Effector CD4-positive, alpha-beta T cell (primary cell): Measurements from ENCODE around the gene MSLN.

Experiments
- DNase-seq: peaks from one replicate; pipeline ENCODE4 v3.0.0-alpha.2; 2020

MSLN gene

DNA sequence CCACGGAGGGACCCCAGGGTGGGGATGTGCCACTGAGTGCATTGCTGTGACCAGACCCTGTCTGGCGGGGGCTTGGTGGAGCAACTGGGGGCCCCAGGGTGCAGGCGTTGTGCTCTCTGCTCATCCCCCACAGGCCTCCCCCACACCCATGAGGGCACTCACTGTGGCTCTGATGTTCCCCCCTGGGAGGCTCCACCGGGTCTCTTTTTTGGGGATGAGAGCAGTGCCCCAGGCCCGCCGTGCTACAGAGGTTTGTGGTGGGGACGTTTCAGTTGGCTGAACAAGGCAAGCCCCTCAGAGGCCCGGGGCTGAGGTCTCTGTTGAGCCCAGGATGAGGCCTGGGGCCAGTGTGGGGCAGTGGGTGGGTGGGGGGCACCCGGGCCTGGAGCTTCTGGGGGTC is 36.8 kb upstream of the MSLN start:
- no peak for DNase-seq

DNA sequence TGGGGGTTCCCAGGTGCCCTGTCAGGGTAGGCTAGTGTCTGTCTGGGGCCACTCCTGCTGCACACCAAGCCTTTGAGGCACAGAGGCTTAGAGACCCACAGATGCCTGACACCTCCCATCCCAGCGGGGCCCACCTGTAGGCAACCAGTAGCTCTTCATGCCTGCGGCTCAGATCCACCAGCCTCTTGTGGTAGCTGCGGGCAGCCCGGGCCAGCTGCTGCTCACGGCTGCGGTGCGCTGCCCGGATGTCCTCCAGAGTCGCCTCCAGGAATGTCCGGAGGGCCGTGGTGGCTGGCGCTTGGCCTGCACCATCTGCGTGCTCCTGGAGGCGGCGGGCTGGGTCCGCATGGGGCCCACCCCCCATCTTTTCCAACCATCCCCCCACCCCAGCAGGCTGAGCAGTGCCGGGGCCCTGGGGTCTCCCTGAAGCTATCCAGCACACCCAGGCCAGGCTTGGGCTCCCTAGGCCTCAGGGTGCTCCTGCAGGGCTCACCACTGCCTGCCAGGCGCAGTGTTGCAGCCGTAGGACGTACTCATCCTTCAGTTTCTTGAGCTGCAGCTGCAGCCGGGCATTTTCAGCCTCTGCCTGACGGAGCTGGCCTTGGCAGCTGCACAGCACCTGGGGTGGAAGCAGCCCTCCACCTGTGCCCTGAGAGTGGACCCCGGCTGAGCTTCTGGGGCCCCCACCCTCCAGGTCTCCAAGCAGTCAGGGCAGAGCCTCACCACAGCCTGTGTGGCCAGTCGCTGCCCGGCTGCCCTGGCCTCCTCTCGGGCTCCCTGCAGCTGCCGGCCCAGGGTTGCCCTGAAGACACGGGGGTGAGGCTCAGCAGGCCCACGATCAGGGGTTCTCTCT is 36.1 kb upstream of the MSLN start:
- DNase-seq: no peak

DNA sequence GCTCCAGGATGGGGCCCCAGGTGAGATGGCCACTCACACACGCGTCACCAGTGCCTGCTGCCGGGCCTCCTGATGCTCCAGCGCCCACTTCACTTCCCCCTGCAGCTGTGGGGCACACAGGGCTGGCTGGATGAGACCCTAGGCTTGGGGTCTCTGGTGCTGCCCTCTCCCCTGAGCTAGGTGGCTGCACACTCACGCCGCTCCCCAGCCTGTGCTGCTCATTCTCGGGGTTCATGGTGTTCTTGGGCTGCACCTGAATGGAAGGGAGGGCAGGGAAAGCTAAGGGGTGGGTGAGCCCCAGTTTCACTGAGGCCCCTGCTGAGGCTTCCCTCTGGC is 35.5 kb upstream of the MSLN start:
- no peak for DNase-seq

DNA sequence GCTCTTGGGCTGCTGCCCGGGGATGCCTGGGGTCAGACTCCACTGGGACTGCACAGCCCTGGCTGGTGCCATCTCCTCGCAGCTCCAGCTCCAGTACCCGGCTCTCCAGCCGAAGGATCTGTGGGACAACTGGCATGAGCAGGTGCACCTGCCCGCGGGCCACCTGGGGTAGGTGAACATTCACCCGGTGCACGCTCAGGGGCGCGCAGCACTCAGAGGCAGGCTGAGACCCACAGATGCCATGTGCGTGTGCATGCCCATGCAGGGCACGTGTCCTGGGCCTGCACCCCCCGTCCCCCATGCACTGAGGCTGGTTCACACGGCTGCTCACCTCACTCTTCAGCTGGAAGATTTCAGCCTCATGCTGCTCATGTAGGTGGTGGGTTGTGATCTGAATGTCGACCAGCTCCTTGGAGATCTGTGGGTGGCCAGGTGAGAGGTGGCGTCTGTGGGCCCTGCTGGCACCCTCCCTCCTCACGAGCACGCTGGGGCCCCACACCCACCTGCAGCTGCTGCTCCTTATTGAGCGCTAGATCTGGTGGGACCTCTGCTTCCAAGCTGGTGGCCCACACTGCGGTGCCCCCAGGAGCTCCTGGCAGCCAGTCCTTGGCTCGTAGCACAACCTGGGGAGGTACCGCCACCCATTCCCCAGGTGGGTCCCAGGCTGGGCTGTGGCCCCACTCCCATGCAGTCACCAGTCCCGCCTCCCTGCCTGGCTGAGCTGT is 34.9 kb upstream of the MSLN start:
- no peak for DNase-seq

DNA sequence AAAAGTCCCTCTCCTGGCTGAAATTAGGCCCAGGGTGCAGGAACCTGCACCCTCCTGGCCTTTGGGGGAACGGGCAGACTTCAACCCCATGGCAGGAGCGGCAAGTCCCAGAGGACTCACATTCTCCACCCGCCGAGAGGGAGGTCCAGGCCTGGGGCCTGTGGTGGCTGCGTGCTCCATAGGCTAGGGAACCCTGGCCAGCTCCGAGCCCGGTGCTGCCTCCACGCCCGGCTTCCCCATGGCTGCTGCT is 34.4 kb upstream of the MSLN start:
- DNase-seq: no peak

DNA sequence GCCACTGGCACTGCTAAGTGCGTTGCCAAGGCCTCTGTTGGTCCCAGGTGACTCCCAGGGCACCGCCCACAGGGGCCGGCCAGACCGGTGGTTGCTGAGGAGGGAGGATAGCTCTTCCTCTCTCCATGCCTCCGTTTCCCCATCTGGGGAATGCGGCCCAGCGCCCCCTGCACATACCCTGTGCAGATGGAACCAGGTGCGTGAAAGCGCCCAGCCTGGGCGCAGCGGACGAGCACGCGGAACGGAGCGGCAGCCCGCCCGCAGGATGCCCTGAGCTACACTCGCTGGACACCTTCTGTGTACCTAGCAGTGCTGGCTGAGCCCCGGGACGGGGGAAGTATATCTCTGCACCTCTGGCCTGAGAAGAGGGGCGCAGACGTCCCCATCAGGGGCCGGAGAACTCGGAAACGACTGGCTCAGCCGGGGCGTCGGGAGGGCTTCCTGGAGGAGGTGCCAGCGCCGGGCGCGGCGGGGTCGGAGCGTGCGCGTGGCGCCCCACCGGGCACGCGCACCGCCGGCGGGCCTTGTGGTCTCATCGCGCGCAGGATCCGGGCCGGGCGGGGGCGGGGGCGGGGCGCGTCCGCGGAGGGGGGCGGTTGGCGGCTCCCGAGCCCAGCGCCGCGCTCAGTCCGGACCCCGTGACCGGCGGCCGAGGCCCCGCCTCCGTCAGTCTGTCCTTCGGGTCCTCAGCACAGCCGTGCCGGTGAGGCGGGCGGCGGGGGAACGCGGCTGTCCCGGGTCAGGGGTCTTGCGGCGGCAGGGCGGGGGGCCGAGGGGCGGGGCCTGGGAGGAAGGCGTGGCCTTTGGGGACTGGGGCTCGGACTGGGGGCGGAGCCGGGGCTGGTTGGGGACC is 33.9 kb upstream of the MSLN start, which contains the start of the genes CCDC78 and HAGHL:
Gene CCDC78, minus strand, starts transcription at position 6 of the 853 bp plus-strand sequence. CDS start 76 bp downstream, outside the sequence.
Gene HAGHL, plus strand, starts transcription at position 669 of the 853 bp plus-strand sequence. CDS start 404 bp downstream, outside the sequence.
- peak; percentile 34 for DNase-seq

DNA sequence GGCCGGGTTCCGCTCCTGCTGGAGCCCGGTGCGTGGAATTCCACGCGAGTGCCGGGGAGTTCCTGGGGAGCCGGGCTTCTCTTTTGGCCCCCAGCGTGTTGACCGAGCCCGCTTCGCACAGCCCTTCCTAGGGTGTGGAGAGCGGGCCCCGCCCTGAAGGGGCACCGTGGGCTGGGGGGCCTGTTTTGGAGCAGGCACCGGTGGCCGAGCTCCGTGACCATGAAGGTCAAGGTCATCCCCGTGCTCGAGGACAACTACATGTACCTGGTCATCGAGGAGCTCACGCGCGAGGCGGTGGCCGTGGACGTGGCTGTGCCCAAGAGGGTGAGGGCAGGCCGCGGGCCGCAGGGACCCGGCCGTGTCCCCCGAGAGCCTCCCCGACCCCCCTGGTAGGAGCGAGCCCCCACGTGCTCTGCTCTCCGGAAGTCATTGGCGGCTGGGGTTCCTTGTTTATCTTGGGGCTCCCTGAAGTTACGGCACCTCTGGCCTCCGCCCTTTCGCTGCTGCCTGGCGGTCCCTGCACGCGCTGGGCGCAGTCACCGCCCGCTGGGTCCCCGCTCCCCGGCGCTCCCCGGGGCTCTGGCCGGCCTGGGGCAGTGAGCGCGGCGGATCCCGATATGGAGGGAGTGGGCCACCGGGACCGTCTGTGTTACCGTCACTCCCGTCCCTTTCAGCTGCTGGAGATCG is 33.1 kb upstream of the MSLN start:
- DNase-seq: no peak

DNA sequence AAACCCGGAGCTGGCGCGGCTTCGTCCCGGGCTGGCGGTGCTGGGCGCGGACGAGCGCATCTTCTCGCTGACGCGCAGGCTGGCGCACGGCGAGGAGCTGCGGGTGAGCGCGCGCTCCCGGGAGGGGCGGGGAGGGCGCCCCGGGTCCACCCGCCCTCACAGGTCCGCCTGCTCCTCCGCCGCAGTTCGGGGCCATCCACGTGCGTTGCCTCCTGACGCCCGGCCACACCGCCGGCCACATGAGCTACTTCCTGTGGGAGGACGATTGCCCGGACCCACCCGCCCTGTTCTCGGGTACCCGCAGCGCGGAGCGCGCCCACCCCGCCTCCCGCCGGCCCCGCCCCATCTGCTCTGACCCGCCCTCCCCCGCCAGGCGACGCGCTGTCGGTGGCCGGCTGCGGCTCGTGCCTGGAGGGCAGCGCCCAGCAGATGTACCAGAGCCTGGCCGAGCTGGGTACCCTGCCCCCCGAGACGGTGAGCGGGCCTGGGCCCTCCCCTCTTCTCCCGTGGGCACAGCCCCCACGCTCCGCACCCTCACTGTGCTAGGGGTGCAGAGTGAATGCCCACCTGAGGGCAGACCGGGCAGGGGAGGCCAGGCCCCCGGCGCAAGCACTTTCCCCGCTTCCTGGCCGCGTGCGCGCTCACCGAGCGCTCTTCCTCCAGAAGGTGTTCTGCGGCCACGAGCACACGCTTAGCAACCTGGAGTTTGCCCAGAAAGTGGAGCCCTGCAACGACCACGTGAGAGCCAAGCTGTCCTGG is 32.2 kb upstream of the MSLN start:
- peak; percentile 50 for DNase-seq

DNA sequence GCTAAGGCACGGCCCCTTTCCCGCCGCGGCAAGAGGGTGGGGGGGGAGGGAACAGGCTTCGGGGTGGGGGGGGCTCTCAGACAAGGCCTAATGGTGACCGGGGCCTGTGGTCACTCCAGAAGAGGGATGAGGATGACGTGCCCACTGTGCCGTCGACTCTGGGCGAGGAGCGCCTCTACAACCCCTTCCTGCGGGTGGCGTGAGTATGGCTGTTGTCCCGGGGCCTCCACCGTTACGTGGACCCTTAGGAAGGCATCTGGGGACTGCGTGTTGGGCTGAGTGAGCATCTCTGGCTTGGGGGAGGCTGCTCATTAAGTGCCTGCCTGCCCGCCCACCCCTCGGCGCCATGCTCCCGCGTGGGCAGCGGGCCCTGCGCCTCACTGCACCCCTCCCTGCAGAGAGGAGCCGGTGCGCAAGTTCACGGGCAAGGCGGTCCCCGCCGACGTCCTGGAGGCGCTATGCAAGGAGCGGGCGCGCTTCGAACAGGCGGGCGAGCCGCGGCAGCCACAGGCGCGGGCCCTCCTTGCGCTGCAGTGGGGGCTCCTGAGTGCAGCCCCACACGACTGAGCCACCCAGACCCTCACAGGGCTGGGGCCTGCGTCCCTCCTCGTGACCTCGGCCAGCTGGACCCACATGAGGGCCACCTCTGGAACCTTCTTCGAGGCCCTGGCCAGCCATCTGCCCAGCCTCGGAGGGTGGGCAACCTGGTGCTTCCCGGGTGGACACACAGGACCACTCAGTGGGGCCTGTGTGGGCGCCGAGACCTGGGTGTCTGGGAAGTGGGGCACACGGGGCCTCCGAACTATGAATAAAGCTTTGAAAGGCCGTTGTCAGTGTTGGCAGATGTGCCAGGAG is 31.4 kb upstream of the MSLN start:
- DNase-seq: no peak

DNA sequence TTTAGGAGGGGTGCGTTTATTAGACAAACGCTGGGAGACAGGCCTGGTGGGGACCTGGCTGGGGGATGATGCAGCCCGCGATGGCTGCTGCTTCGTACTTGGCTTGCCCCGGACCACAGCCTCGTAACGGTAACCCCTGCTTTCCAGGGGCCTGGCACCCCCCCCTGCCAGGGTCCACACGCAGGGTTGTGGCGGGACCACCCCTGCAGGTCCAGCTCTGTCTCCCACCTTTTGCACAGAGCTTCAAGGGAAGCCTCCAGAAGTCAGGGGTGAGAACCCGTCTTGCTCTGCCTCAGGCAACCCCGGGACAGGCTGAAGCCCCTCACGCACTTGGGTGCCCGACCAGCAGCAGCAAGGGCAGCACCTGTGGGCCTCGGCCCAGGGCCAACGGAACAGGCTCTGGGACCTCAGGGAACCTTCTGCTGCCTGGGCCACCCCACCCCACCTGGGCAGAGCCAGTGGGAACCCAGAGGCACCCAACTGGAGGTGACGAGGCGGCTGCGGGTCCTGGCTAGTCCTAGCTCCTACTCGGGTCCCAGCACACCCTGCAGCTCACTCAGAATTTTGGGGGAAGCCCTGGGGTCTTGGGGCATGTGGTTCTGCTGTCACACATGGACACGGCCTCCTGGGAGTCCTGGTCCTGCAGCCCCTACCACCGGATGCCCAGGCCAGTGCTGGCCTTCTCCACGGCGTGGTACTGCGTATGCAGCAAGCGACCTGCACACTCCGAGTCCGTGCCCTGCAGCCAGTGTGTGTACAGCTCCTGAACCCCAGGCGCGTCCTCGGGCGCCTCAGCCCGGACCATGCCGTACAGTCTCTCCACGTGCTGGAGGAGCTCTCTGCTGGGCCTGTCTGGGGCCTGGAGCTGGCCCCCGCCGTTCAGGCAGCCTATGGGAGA is 30.5 kb upstream of the MSLN start:
- no peak for DNase-seq

DNA sequence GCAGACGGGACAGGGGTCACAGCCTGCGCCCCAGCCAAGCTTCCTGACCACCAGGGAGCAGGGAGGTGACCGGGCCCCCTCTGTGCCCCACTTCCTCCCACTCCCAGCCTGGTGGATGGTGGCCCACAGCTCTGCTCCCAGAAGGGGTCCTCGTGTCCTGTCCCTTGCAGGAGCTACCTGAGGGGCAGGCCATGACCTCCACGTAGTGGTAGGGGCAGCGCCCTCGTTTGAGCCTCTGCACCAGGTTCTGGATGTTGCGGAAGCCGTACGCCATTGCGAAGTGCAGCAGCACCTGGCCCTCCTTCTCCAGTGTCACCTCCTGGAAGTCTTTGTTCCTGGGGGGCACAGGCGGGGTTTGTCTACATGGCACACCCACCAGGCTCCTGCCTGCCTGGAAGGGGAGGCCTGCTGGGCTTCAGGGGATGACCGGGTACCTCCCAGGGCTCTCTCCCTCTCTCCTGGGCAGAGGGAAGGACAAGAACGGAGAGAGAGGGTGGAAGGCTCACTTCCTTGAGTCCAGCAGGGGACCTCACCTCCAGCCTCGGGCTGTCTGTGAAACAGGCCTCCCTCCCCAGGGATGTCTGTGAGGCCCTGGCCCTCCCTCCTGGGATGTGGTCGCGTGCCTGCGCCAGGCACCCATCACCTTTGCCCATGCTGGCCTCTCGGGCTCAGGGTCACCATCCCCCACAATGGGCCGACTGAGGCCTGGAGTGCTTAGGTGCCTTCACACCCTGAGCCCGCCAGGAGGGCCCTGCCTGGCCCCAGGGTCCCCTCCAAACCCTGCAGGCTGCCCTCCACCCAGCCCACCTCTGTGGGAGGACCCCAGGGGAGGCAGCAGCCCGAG is 29.6 kb upstream of the MSLN start:
- no peak for DNase-seq

DNA sequence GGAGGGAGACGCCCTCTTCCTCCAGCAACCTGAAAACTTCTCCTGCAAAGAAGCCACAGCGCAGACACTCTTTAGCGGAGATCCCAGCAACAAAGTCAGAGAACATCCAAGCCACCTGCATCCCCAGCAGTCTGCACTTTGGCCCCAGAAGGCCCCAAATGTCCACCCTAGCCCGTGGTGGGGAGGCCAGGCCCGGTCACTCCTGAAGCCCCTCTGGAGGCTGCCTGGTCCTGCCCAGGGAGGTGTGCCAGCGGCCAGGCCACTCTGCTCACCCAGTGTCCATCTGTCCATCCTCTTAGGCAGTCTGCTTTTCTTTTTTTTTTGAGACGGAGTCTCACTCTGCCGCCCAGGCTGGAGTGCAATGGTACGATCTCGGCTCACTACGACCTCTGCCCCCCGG is 28.2 kb upstream of the MSLN start:
- DNase-seq: no peak

DNA sequence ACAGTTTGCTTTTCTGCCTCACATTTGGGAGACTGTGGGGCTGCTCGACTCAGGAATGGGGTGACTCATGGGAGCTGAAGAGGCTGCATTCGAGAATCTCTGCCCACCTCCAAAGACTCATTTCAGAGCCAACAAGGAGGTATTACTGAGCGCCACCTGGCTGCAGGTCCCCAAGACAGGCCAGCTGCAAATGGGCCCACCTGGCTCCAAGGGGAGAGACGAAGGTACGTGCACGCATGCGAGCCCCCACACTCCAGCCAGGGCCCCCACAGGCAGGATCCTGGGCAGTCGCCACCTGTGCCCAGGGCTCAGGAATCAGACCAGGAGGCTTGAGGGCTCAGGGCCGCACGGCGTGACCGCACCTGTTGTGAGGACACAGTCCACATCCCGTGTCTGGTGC is 27.6 kb upstream of the MSLN start:
- DNase-seq: no peak

DNA sequence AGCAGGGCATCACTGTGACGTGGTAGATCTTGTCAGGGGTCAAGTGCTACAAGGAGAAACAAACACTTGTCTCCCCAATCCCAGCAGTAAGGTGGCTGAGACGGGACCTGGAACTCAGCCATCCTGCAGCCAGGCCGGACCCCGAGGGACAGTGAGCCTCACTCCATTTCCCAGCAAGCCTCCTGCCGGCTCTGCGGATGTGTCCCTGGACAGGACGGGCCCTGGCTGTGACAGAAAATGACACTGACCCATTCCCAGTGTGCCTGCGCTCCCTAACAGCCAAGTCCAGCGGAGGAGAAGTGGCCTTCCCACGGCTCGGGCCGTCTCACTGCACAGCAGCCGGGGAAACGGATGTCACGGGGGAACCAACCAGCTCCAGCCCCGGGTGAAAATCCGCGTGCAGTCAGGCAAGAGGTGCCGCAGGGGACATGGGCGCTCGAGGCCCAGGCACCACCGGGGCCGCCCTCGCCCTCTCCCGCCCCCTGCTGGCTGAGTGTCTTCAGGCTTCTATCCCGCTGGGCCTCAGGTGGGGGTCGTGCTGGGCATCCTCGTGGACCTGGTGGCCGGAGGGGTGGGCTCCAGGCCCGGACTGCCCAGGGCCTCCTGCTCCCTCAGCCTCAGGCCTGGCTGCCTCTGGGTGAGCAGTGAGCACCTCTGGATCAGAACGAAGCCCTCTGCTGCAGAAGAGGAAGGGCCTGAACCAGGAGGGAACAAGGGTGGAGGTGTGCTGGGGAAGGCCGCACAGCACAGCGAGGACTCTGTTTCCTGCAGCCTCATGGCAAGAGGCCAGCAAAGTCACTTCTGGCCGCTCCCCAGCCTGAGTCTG is 26.9 kb upstream of the MSLN start:
- peak; percentile 1 for DNase-seq

DNA sequence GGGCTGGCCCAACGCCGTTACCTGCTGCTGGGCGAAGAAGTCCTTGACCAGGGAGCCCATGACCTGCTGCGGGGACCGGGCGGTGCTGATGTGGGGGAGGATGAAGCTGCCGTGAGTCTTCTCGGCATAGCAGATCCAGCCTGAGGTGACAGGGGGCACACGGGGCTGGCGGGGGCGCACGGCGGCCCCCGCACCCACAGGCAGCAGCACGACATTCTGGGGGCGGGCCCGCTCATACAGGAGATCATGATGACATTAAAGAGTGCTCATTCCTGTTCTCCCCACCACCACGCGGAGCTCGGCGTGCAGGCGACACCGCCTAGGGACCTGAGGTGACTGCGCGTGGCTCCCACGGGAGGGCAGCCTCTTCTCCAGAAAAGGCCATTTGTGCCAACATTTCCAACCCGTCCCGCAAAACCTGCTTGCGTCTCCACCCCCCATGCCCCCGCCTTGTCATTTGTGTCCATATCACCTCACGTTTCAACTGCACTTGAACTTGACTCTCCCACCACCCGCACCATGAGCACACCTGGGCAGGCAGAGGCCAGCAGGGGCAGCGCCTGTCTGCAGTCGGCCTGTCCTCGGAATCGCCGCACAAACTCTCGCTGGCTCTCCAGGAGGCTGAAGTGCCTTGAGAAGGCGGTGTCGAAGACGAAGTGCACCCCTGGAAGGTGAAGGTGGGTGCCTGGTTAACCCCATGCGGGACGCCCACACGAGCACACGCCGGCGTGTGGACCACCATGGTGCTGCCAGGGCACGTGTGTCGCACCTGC is 26.1 kb upstream of the MSLN start:
- DNase-seq: no peak

DNA sequence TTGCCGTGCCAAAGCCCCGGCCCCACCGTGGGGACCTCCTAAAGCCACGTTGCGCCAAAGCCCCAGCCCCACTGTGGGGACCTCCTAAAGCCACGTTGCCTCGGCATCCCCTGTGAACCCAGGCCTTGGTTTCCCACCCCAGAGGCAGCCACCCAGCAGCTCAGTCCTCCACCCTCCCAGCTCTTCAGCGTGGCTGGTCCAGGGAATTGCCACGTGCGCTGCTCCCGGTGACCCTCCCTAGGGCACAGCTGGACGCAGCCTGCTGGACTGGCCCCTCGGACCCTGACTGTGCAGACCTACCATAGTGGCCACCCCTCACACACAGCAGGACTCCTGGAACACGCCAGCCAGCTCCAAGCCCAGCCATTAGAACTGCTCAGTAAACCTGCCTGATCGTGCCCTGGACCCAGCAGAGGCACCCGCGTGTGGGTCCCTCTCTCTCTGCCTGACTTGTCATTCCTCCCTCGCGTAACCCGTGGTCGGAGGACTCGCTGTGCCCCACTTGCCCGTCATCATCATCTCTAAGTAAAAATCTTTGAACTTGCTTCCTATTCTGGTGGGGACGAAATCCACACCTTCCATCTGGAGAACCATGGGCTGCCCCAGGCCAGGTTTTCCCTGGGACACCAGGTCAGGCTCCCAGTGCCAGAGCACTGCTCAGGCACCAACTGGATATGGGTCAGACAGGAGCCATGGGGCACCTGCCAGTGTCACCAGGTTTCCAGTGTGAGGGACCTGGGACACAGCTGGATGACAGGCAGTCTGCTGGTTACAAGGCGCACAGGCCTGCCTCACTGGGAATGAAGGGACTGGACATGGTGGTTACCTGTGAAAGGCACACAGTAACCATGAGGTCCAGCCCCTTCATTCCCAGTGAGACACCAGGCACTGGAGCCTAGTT is 25.3 kb upstream of the MSLN start:
- peak; percentile 1 for DNase-seq
